Upper lobe of right lung (tissue), 1 donor: Measurements from ENCODE around the gene ITIH3. TPM values are rescaled to one million over a fixed set of nuclear protein-coding genes. Genes with fewer than 3 reads are reported as not detected.

Source experiments
- ATAC-seq: fragments of 200-7000 bp; cut with Tn5 transposase; one replicate; pipeline ENCODE4 v1.9.1; 2020; ENCODE audit warnings: mild to moderate bottlenecking, moderate library complexity
- DNase-seq: peaks from one replicate; pipeline ENCODE4 v3.0.0-alpha.2; 2020
- H3K27ac ChIP-seq: fragments of 200-600 bp; one replicate; pipeline ENCODE4 v1.8.0; 2022
- H3K27me3 ChIP-seq: fragments of 200-600 bp; one replicate; pipeline ENCODE4 v1.8.0; 2022; ENCODE audit warnings: mild to moderate bottlenecking
- H3K36me3 ChIP-seq: fragments of 200-600 bp; one replicate; pipeline ENCODE4 v1.8.0; 2022
- H3K4me1 ChIP-seq: fragments of 200-600 bp; one replicate; pipeline ENCODE4 v1.8.0; 2022
- H3K4me3 ChIP-seq: fragments of 200-600 bp; one replicate; pipeline ENCODE4 v1.8.0; 2022; ENCODE audit warnings: mild to moderate bottlenecking
- H3K9me3 ChIP-seq: fragments of 200-600 bp; one replicate; pipeline ENCODE4 v1.8.0; 2022
- intact Hi-C: fragments of 100-400 bp; cut with DNase I; formaldehyde crosslinking; loops from one replicate; pipeline ENCODE4 v1.11.0; 2022
- total RNA-seq: library from RNA; stranded (reverse); fragmentation: NEBNext Ultra II Directional; extraction: Animal tissue kit (Norgen Biotek cat#: 25700); gene quantifications from one replicate; pipeline ENCODE4 v1.2.1, GENCODE V29; 2021
- TF ChIP-seq, protein P1 (sequence below): fragments of 200-600 bp; IDR thresholded peaks from one replicate; pipeline ENCODE4 v1.8.0; 2022; ENCODE audit warnings: antibody characterized with exemption
- donor health status: DM: no; HTN: yes; CAD: no; lungs with severe emphysema.

ITIH3 gene
- total RNA-seq, 1 donor from 2014 or later = 9.5 TPM

DNA sequence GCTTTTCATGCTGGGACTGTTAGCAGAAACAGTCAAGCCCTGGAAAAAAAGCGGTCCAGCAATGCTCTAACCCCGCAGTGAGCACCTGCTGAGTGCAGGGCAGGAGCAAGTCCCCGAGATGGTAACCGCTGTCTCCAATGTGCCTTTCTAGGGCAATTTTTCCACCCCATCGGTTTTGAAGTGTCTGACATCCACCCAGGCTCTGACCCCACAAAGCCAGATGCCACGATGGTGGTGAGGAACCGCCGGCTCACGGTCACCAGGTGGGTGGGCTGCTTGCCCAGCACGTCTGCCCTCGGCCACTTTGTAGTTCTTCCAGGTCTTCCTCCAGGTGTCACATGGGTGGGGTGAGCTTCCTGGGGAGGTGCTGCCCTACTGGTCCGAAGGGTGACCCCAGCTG, 3.2 kb upstream of the ITIH3 start:
- ATAC-seq (no peak), DNase-seq (no peak)
- no peaks in the 10 kb centered on the region for H3K27me3 ChIP-seq
- H3K4me1 ChIP-seq = no peaks in the 10 kb centered on the region
- TF ChIP-seq, protein P1, sequence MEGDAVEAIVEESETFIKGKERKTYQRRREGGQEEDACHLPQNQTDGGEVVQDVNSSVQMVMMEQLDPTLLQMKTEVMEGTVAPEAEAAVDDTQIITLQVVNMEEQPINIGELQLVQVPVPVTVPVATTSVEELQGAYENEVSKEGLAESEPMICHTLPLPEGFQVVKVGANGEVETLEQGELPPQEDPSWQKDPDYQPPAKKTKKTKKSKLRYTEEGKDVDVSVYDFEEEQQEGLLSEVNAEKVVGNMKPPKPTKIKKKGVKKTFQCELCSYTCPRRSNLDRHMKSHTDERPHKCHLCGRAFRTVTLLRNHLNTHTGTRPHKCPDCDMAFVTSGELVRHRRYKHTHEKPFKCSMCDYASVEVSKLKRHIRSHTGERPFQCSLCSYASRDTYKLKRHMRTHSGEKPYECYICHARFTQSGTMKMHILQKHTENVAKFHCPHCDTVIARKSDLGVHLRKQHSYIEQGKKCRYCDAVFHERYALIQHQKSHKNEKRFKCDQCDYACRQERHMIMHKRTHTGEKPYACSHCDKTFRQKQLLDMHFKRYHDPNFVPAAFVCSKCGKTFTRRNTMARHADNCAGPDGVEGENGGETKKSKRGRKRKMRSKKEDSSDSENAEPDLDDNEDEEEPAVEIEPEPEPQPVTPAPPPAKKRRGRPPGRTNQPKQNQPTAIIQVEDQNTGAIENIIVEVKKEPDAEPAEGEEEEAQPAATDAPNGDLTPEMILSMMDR = no peak
- H3K27ac ChIP-seq = no peak overlapping the region
- no peak overlapping the region for H3K4me3 ChIP-seq
- no peaks in the 10 kb centered on the region for H3K9me3 ChIP-seq
- no peaks in the 10 kb centered on the region for H3K36me3 ChIP-seq
- intact Hi-C loops = no loop called here

DNA sequence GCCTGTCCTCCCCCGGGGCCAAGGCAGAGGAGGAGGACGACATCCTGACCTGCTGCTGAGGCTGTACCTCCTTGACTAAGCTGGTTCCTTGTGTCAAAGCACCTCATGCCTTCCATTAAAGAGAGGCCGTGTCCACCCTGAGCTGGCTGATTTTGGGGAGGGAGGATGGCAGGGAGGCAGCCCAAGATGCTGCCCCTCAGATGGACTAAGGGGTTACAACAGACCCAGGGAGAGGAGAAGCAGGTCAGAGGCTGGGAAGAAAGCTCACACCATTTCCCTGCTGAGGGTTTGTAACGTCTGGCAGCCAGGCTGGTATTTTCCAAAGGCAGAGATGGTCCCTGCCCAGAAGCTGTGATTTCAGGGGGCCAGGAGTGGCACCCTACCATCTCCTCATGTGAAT, 2.7 kb upstream of the ITIH3 start:
- DNase-seq (no peak), ATAC-seq (no peak)
- Histone ChIP-seq H3K9me3 (no peaks in the 10 kb centered on the region), H3K4me3 (no peak overlapping the region), H3K27me3 (no peaks in the 10 kb centered on the region), H3K27ac (no peak overlapping the region), H3K36me3 (no peaks in the 10 kb centered on the region), H3K4me1 (no peaks in the 10 kb centered on the region)
- intact Hi-C loops = no loop called here
- TF ChIP-seq, protein P1 = no peak

DNA sequence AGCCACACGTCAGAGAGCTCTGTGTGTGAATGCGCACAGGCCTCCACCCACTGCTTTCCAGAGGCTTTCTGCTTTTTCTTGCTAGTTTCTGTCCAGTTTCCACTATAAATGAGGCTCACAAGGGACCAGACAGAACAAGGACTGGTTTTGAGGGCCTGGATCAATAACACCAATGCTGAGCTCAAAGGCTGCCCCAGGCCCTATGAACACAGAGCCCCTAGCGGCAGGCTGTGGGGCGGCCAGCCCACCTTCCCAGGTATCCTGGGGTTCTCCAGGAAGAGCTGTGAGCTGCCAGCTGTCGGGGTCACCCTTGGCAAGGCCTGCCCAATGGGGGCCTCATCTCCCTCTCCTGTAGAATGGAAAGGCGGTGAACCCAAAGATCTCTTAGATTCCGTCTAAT, 2.2 kb upstream of the ITIH3 start:
- Histone ChIP-seq H3K27ac (no peak overlapping the region), H3K4me1 (no peaks in the 10 kb centered on the region), H3K4me3 (no peak overlapping the region), H3K27me3 (no peaks in the 10 kb centered on the region), H3K36me3 (no peaks in the 10 kb centered on the region), H3K9me3 (no peaks in the 10 kb centered on the region)
- TF ChIP-seq, protein P1 = no peak
- ATAC-seq (no peak), DNase-seq (no peak)
- intact Hi-C loops = no loop called here

DNA sequence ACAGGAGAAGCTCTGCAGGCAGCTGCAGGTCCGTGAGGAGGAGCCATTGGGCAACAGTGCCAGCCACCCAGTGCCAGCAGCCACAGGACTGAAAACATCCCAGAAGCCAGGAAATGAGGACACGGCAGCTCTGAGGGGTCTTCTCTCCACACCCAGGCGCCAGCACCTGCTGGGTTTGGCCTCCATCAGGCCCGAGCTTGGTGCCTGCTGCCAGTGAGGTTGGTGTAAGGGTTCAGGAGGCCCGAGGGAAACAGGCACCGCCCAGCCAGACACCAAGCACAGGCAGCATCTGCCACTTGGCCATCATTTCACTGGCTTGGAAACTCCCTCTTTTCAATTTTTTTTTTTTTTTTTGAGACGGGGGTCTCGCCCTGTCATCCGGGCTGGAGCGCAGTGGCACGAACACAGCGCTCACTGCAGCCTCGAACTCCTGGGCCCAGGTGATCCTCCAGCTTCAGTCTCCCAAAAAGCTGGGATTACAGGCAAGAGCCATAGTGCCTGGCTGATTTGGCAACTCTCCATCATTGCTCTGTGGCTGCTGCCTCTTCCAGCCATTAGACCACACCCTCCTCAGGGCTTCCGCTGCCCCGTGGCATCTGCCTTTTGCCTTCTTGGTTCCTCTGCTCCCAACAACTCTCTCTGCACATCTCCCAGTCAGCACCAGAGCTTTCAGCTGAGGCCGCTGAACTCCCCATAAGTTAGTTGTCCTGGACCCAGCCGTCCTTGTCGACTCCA, 1.5 kb upstream of the ITIH3 start:
- H3K27ac ChIP-seq = no peak overlapping the region

DNA sequence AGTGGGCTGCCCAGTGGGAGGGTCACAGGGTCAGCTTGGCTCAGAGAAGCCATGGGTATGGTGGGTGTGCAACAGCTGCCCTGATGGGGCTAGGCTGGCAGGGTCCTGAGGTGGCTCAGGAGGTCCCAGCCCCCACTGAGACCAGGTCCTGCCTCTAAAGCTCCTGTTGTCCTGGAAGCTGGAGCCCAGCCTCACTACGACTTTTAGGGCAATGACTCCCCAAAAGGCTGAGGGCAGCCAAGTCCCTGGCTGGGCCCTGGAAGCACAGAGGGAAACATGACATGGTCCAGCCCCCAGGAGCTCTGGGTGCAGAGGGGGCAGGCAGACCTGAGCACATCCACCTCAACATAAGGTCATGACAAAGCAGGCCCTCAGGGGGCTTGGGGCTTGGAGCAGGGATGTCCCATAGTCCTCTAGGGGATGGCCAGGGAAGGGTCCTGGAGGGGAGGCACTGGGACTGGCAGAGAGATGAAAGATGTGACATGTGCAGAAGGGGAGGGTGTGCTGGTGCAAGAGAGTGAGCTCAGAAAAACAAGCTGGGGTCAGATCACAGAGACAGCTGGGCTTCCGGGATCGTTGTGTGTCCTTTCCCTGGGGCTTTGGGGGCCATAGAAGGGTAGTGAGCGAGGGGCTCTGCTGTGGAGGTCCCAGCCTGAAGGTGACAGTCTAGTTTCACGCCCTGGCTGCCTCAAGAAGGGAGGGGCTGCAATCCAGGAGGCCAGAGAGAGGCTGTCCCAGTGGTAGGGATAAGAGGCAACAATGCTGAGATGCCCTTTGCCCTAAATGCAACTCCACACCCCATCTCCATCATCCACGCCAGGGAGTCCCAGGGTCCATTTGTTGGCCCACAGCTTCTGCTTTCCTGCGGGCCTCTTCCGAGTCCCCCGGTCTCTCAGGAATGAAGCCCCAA, 639 bp upstream of the ITIH3 start:
- Histone ChIP-seq H3K4me1 (no peaks in the 10 kb centered on the region), H3K36me3 (no peaks in the 10 kb centered on the region), H3K4me3 (no peak overlapping the region), H3K27me3 (no peaks in the 10 kb centered on the region), H3K27ac (no peak overlapping the region), H3K9me3 (no peaks in the 10 kb centered on the region)
- TF ChIP-seq, protein P1 = no peak
- ATAC-seq (no peak), DNase-seq (no peak)
- intact Hi-C loops = no loop called here

More for the DNA sequence above, 1.5 kb upstream of the ITIH3 start:
- TF ChIP-seq, protein P1 = no peak
- ATAC-seq = no peak
- intact Hi-C loops = no loop called here
- H3K27me3 ChIP-seq = no peaks in the 10 kb centered on the region
- H3K4me3 ChIP-seq = no peak overlapping the region
- H3K4me1 ChIP-seq = no peaks in the 10 kb centered on the region
- no peak for DNase-seq
- H3K9me3 ChIP-seq = no peaks in the 10 kb centered on the region
- H3K36me3 ChIP-seq = no peaks in the 10 kb centered on the region
